GM19438 (cell line): Measurements from ENCODE around the gene AOX1.
"Not testable (repeated sequence)": the region's sequence is repeated elsewhere in the genome, so short reads cannot be mapped to it uniquely, and the experiment has no call there.

Source experiments
- ATAC-seq: cut with Tn5 transposase; IDR thresholded peaks from one replicate; pipeline ENCODE4 v1.9.1; 2021; ENCODE audit warnings: low read depth; ENCODE audit not compliant: unreplicated experiment

AOX1 gene

GRCh38 chr2:200600549-200601225 lies 14.9 kb downstream of the AOX1 start:
- no peak for ATAC-seq

DNA sequence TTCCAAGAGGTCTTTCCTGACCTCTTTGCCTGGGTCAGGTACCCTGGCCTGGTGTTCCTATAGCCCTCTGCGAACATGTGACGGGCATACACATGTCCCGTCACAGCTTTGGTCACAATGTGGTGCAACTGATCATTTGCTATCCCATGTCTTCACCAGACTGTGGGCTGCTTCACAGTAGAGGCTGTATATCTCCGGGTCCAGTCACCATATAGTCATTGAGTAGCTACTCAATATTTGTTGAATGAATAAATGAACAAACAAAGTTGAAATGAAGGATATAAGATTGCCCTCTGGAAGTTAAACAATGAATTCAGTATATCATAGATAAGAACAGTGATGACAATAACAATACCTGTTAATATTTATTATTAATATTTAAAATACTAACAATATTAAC lies 16.8 kb downstream of the AOX1 start:
- no peak for ATAC-seq

DNA sequence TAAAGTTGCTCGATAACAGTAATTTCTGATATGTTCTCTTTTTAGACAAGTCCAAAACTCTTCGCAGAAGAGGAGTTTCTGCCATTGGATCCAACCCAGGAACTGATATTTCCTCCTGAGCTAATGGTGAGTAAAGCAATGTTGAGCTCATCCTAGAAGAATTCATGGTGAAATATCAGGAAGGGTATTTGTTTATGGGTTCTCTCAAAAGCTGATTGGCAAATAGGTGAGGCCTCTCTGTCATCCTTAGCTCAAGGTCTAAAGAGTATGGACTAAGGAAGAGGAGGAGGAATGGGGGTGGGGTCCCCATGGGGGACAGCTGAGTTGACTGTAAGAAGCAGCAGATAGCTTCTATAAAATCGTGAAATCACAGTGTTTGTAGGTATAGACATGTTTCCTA lies 18.2 kb downstream of the AOX1 start:
- ATAC-seq = no peak

- ATAC-seq = no peak
Observed at GRCh38 chr2:200604571-200605255, 18.9 kb downstream of the AOX1 start.

DNA sequence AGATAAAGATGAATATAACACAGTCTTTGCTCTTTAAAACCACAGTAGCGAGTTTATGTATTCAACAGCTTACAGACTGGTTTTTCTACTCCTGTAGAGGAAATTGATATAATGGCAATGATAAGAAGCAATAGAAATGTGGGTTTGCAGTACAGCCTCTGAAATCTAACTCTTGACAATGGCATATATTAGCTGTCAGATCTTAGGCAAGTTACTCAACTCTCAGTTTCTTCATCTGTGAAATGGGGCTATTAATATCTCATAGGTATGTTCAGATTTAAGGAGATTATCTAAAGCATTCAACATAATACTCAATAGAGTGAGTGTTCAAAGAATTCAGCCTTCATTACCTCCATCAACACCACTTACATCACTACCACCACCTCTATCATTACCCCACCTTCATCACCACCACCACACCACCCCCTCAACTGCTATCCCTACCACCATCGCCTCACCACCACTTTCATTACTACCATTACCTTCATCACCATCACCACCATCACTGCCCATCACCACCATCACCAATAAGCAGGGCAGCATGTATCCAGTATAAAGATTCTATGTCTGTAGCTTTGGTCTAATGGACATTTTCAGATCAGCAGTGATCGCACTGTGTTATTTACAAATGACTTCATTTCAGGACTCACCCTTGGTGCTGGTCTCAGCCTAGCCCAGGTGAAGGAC lies 22.7 kb downstream of the AOX1 start:
- no peak for ATAC-seq

GRCh38 chr2:200609028-200609614 lies 23.3 kb downstream of the AOX1 start:
- no peak for ATAC-seq

GRCh38 chr2:200610217-200610616 lies 24.4 kb downstream of the AOX1 start:
- not testable (repeated sequence) for ATAC-seq

DNA sequence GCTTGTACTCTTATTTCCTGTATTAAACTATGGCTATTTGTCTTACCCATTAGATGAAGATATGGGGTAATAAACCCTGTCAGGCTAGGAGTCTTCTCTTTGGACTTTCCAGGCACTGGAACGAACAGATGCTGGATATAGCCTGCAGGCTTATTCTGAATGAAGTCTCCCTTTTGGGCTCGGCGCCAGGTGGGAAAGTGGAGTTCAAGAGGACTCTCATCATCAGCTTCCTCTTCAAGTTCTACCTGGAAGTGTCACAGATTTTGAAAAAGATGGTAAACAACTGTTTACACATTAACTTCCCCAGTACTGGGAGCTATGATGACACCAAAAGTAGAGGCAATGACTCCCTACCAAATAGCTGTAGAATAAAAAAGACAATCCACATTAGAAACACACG lies 27.9 kb downstream of the AOX1 start:
- no peak for ATAC-seq

DNA sequence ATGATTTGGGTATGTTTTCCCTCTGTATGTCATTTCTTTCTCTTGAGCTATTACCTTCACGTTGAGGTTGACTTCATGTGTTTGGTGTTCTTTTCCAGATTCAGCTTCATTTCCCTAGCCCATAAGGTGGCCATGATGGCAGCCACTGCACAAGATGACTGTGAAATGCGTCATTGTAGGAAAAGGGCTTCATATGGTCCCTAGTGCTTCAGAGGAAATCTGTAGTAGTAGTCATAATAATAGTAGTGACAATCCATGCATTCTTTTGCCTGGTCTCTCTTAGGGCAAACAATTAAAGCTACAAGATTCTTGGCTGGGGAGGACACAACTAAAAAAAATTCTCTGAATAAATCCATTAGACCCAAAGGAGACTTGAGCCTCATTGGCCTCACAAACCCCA lies 28.4 kb downstream of the AOX1 start:
- ATAC-seq = no peak

GRCh38 chr2:200615247-200615646 lies 29.4 kb downstream of the AOX1 start:
- ATAC-seq = peak; percentile 40

- ATAC-seq = peak; percentile 59
Observed at GRCh38 chr2:200616193-200616592, 30.4 kb downstream of the AOX1 start.

GRCh38 chr2:200616656-200617055 lies 30.8 kb downstream of the AOX1 start:
- no peak for ATAC-seq

- ATAC-seq = no peak
Observed at GRCh38 chr2:200617156-200618053, 31.6 kb downstream of the AOX1 start.

GRCh38 chr2:200618054-200618419 lies 32.2 kb downstream of the AOX1 start:
- no peak for ATAC-seq

DNA sequence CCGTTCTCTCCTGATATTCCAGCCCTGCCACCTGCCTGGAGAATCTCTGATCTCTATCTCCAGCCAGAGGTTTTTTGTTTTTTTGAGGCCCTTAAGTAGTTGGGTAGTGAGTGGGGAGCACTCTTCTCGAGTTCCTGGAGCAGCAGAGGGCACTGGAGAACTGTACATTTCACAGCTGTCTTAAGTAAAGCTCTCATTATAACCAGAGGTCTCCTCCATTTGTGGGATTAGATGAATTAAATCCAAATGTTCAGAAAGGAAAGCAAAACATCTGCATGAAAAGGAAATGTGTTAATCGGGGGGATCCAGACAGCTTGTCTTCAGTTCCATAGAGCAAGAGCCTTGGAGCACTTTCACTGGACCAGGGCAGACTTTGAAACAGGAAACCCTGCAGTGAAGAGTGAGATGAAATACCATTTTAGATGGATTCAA lies 32.8 kb downstream of the AOX1 start:
- ATAC-seq = no peak

- no peak for ATAC-seq
Observed at GRCh38 chr2:200619279-200619678, 33.5 kb downstream of the AOX1 start.

DNA sequence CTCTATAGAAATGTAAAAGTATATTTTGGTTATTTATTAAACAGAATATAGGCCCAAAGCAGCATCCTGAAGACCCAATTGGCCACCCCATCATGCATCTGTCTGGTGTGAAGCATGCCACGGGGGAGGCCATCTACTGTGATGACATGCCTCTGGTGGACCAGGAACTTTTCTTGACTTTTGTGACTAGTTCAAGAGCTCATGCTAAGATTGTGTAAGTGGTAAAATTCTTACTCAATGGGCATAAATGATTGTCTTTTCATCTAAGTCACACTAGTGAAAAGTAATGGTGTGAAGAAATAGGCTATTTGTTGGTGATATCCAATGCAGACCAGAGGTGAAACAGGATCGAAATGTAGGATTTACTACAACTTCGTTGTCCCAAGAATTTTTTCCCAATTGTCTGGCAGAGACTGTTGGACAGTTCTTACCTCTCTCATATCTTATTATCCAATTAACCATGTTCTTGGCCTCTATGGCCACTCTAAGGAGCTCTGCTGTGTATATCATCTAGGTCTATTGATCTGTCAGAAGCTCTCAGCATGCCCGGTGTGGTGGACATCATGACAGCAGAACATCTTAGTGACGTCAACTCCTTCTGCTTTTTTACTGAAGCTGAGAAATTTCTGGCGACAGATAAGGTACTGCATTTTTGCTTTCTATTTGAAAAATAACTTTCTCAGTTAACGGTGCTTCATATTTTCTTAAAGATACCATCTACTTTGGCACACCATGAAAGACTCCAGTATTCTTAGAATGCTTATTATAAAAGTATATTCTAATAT lies 35.0 kb downstream of the AOX1 start:
- no peak for ATAC-seq

GRCh38 chr2:200622106-200622505 lies 36.3 kb downstream of the AOX1 start:
- ATAC-seq = no peak

GRCh38 chr2:200624026-200624425 lies 38.2 kb downstream of the AOX1 start:
- ATAC-seq = no peak

DNA sequence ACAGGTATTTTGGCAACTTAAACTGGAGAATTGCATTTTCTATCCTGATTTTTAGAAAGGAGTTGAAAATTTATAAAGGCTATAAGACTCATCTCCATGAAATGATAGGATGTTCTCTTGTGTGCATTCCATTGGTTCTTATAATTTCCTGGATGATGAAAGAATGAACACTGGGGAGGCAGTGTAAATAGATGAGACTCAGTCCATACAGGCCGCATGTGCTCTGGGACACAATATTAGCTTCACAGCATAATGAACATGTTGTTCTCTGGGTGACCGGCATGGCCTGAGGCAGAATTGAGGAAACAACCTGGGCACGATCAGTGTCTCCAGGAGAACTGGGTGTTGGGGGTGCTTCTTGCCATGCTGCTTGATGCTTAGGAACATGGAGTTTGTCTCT lies 38.8 kb downstream of the AOX1 start:
- no peak for ATAC-seq
